Smooth muscle cell (in vitro differentiated cells): ENCODE data around the gene SLC25A41. TPM values are rescaled to one million over a fixed set of nuclear protein-coding genes. Genes with fewer than 3 reads are reported as not detected.

Experiments used
- DNase-seq: peaks from one replicate; lab custom pipeline; 2025; ENCODE audit not compliant: unreplicated experiment; lab: John Stamatoyannopoulos, UW
- H2AFZ ChIP-seq: fragments of 200-600 bp; sonication (generic); 2 replicates; pipeline ENCODE4 v1.6.0; 2016; ENCODE audit warnings: antibody characterized with exemption, low read depth, mild to moderate bottlenecking
- H3F3A ChIP-seq: fragments of 200-600 bp; sonication (generic); 2 replicates; pipeline ENCODE4 v1.6.0; 2017; ENCODE audit warnings: antibody characterized with exemption, low read depth
- H3K27ac ChIP-seq: fragments of 200-600 bp; sonication (generic); 2 replicates; pipeline ENCODE4 v1.5.1; 2016; ENCODE audit warnings: low read depth, mild to moderate bottlenecking
- H3K27me3 ChIP-seq: fragments of 200-600 bp; sonication (generic); 2 replicates; pipeline ENCODE4 v1.6.1; 2016; ENCODE audit warnings: low read depth, mild to moderate bottlenecking
- H3K36me3 ChIP-seq: fragments of 200-600 bp; sonication (generic); 2 replicates; pipeline ENCODE4 v1.5.1; 2016; ENCODE audit warnings: low read depth
- H3K4me1 ChIP-seq: fragments of 200-600 bp; sonication (generic); 2 replicates; pipeline ENCODE4 v1.5.1; 2016; ENCODE audit warnings: low read depth
- H3K4me2 ChIP-seq: fragments of 200-600 bp; sonication (generic); 2 replicates; pipeline ENCODE4 v1.6.0; 2016; ENCODE audit warnings: mild to moderate bottlenecking
- H3K4me3 ChIP-seq: fragments of 200-600 bp; sonication (generic); 2 replicates; pipeline ENCODE4 v1.5.1; 2016; ENCODE audit warnings: mild to moderate bottlenecking
- H3K79me2 ChIP-seq: fragments of 200-600 bp; sonication (generic); 2 replicates; pipeline ENCODE4 v1.6.0; 2016; ENCODE audit warnings: low read depth, mild to moderate bottlenecking
- H3K9ac ChIP-seq: fragments of 200-600 bp; sonication (generic); 2 replicates; pipeline ENCODE4 v1.6.0; 2016; ENCODE audit warnings: low read depth
- H3K9me3 ChIP-seq: fragments of 200-600 bp; sonication (generic); replicated peaks from 2 replicates; pipeline ENCODE4 v1.5.1; 2016; ENCODE audit warnings: low read depth
- H4K20me1 ChIP-seq: fragments of 200-600 bp; sonication (generic); 2 replicates; pipeline ENCODE4 v1.6.0; 2016; ENCODE audit warnings: low read depth
- WGBS: methylation state at CpG from one replicate; pipeline ENCODE4 v1.1.7; 2016; ENCODE audit warnings: low lambda C conversion rate; 5-methylcytosine and 5-hydroxymethylcytosine counted together
- polyA plus RNA-seq: library from polyadenylated mRNA; unstranded; fragments of >200 nt; fragmentation: Nextera tagmentation; extraction: Ambion mirVana; gene quantifications from 2 replicates; pipeline ENCODE4 v1.2.1, GENCODE V29; 2016
- total RNA-seq: library from RNA; depleted of rRNA; stranded (reverse); fragments of >200 nt; gene quantifications from 2 replicates; pipeline ENCODE4 v1.2.3, GENCODE V29; 2014
- TF ChIP-seq, protein P1 (sequence below): fragments of 200-600 bp; sonication (generic); IDR thresholded peaks from 2 replicates; pipeline ENCODE4 v1.5.1; 2017; ENCODE audit warnings: borderline replicate concordance, mild to moderate bottlenecking, antibody characterized with exemption; ENCODE audit not compliant: insufficient read depth, poor library complexity, severe bottlenecking

The SLC25A41 gene
- total and polyA plus RNA-seq, 2 experiments from 2014 or later, result 0.30 TPM; not detected in 1

DNA sequence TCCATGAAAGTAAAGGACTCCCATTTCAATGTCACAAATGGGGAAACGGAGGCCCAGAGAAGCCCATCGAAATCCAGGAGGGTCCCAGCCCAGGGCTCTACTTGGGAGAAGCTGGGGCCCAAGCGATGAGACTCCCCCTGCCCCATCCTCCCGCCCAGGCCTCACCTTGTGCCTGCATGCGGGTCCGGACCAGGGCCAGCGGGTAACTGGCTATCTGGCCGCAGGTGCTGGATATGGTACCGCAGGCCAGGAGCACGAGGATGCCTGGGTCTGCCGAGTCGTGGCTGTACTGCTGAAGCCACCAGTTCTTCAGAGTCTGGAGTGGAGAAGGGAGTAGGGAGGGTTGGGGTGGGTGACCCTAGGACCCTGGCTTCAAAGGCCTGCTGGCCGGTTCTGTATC is 10.4 kb upstream of the SLC25A41 start:
- Histone ChIP-seq H3K27me3 (no peaks in the 10 kb centered on the region), H3K79me2 (no peaks in the 10 kb centered on the region), H3K27ac (no peak overlapping the region), H3K4me3 (no peak overlapping the region), H3K4me1 (no peaks in the 10 kb centered on the region), H3K36me3 (peaks cover 7% of the 10 kb centered on the region), H3K9ac (no peak overlapping the region), H4K20me1 (no peaks in the 10 kb centered on the region), H3K9me3 (no peaks in the 10 kb centered on the region), H3K4me2 (no peak overlapping the region), H3F3A (no peaks in the 10 kb centered on the region), H2AFZ (no peak overlapping the region)
- TF ChIP-seq, protein P1, sequence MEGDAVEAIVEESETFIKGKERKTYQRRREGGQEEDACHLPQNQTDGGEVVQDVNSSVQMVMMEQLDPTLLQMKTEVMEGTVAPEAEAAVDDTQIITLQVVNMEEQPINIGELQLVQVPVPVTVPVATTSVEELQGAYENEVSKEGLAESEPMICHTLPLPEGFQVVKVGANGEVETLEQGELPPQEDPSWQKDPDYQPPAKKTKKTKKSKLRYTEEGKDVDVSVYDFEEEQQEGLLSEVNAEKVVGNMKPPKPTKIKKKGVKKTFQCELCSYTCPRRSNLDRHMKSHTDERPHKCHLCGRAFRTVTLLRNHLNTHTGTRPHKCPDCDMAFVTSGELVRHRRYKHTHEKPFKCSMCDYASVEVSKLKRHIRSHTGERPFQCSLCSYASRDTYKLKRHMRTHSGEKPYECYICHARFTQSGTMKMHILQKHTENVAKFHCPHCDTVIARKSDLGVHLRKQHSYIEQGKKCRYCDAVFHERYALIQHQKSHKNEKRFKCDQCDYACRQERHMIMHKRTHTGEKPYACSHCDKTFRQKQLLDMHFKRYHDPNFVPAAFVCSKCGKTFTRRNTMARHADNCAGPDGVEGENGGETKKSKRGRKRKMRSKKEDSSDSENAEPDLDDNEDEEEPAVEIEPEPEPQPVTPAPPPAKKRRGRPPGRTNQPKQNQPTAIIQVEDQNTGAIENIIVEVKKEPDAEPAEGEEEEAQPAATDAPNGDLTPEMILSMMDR, result no peak
- WGBS, result 98% methylated on average over 13 of the region's 13 CpGs
- DNase-seq, result no peak

DNA sequence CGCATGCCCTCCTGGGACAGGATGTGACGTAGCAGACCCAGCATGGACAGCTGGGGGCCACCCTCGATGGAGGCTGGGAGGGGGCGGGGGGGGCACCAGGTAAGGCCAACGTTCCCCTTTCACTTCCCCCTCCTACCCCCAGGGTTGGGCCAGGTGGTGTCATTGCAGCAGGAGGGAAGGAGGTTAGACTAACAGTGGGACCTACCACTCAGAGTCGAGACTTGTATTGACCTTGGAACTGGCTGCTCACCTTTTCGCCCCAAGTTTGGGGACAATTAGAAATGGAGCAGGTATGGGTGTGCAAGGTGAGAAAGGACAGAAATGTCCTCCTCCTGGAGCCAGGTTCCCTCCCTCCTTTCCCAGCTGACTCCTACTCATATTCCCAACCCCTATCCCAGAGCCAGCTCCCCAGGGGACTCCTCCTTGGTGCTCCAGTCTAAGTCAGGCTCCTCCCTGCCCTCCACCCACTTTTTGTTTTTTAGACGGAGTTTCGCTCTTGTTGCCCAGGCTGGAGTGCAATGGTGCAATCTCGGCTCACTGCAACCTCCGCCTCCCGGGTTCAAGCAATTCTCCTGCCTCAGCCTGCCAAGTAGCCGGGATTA is 8.6 kb upstream of the SLC25A41 start:
- H3K36me3 ChIP-seq, result peaks cover 7% of the 10 kb centered on the region
- no peak overlapping the region for H3K4me3 ChIP-seq
- H2AFZ ChIP-seq, result no peak overlapping the region
- H3F3A ChIP-seq, result no peaks in the 10 kb centered on the region
- 92% methylated on average over 11 of the region's 13 CpGs for WGBS
- TF ChIP-seq, protein P1, result no peak
- no peak overlapping the region for H3K9ac ChIP-seq
- no peaks in the 10 kb centered on the region for H3K27me3 ChIP-seq
- H3K4me2 ChIP-seq, result no peak overlapping the region
- no peaks in the 10 kb centered on the region for H3K9me3 ChIP-seq
- no peak overlapping the region for H3K27ac ChIP-seq
- DNase-seq, result no peak
- H4K20me1 ChIP-seq, result no peaks in the 10 kb centered on the region
- no peaks in the 10 kb centered on the region for H3K4me1 ChIP-seq
- no peaks in the 10 kb centered on the region for H3K79me2 ChIP-seq

DNA sequence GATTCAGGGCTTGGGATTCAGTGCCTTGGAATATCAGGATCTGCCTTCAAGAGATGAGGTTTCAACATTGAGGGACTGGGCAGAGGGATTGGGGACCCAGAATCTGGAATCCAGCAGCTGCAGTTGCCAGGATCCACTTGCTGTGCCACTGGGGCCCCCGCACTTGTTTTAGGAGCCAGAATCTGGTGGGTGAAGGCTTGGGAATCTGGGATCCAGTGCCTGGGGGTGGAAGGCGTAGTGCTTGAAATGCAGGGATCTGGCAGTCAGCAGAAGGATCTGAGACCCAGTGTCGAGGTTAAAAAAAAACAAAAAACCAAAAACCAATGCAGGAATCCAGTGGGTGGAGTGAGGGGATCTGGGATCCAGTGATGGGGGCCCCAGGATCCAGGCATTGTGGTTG is 7.3 kb upstream of the SLC25A41 start:
- Histone ChIP-seq H3K4me1 (no peaks in the 10 kb centered on the region), H3K4me3 (no peak overlapping the region), H3K9me3 (no peaks in the 10 kb centered on the region), H3K36me3 (no peaks in the 10 kb centered on the region), H3K27me3 (no peaks in the 10 kb centered on the region), H3F3A (no peaks in the 10 kb centered on the region), H2AFZ (no peak overlapping the region), H3K4me2 (no peak overlapping the region), H3K9ac (no peak overlapping the region), H3K27ac (no peak overlapping the region), H3K79me2 (no peaks in the 10 kb centered on the region), H4K20me1 (no peaks in the 10 kb centered on the region)
- 90% methylated on average over 3 of the region's 3 CpGs for WGBS
- TF ChIP-seq, protein P1, result no peak
- no peak for DNase-seq

DNA sequence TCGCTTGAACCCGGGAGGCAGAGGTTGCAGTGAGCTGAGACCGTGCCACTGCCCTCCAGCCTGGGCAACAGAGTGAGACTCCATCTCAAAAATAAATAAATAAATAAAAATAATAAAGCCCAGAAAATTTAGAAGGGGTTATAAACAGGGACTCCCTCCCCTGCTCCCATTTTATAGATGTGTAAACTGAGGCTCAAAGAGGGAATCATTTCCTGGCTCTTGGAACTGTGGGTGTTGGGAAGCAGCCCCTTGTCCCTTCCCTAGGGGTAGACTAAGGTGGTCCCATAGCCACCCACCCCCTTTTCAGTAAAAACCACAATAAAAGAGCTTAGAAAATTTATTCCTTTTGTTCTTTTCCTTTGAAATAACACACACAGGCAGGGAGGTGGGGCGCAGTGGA is 6.2 kb upstream of the SLC25A41 start:
- TF ChIP-seq, protein P1, result no peak
- H3K4me3 ChIP-seq, result no peak overlapping the region
- no peak for DNase-seq
- no peak overlapping the region for H3K4me2 ChIP-seq
- H3K9me3 ChIP-seq, result no peaks in the 10 kb centered on the region
- 88% methylated on average over 4 of the region's 4 CpGs for WGBS
- H3K4me1 ChIP-seq, result no peaks in the 10 kb centered on the region
- H3F3A ChIP-seq, result no peaks in the 10 kb centered on the region
- no peak overlapping the region for H3K9ac ChIP-seq
- no peaks in the 10 kb centered on the region for H3K36me3 ChIP-seq
- no peaks in the 10 kb centered on the region for H3K27me3 ChIP-seq
- no peak overlapping the region for H2AFZ ChIP-seq
- H3K79me2 ChIP-seq, result no peaks in the 10 kb centered on the region
- H4K20me1 ChIP-seq, result no peaks in the 10 kb centered on the region
- no peak overlapping the region for H3K27ac ChIP-seq
